CD4-positive, alpha-beta T cell treated with Interleukin-15 for 4 hours (primary cell): ENCODE measurements around the gene SATB2.

Source experiments
- DNase-seq: peaks from one replicate; pipeline ENCODE4 v3.0.0-alpha.2; 2020; ENCODE audit warnings: low spot score

SATB2 gene

DNA sequence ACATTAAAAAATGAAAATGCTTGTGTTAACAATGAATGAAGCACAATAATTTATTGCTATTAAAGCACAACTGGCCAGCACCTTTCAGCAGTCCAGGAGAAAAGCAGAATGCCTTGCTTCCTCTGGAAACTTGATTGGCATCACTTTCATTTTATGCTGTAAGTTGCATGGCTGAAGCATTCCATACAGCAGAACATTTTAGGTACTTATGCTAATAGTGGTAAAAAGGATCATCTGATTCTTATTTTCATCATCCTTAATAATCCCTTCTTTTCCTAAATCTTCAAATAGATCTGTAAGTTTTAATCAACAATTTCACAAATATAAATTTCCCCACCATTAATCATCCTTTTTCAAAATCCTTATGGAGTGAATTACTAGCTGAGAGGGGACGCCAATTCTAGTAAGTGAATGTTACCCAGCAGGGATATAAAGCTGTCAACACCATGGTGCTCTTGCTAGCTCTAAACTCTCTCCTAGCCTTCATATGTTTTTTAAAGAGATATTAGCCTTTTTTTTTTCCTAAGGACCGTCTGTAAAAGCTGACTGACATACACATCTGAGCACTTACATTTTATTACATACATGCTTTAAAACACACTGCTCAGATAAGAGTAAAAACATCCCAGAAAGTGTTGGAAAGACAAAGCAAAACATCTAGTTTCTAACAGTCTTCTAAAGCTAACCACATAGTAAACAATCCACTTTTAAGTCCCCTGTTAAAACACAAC, 5.3 kb downstream of the SATB2 start:
- no peak for DNase-seq

GRCh38 chr2:199449956-199450355, 7.8 kb downstream of the SATB2 start:
- DNase-seq = no peak

DNA sequence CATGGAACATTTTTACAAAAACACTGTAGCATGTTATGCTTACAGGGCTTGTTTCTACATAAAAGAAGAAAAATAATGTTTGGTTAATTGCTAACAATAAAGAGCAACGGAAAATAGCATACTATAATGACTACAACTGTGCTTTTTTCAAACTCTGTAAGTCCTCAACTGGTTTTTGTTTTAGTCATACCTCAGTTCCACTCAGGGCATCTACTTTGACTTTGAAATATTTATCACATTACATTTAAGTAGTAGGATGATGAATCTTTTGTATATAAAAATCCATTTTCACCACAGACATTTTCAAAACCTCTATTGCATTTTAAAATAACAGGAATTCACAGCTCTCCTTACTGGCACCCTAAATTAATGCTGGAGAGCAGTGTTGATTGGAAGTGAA, 8.3 kb downstream of the SATB2 start:
- no peak for DNase-seq

DNA sequence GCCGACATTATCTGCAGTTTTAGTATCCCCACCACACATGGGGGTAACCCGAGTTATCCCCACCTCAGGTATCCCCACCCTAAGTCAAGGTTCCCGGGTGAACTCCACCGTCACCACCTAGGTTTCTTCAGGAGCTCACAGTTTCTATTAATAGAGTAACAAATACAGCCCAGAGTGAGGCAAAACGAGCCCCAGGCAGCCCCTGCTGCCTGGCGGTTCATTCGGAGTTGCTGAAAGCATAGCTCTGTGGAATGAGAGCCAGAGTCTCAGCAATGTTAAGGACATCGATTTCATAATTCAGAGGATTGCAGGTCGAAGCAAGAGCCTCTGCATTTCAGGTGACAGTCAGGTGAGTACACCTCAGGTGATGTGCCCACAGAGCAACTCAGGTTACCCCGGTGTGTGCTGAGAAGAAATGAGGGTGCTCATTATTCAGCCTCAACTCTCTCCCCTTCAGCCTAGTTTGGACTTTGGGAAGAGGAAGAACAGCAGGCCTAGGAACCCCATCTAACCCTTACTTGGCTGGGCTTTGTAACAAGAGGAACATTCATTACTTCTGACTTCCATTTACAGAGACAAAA, 10.7 kb downstream of the SATB2 start:
- DNase-seq = no peak

GRCh38 chr2:199444749-199445148, 13.0 kb downstream of the SATB2 start:
- DNase-seq = no peak

DNA sequence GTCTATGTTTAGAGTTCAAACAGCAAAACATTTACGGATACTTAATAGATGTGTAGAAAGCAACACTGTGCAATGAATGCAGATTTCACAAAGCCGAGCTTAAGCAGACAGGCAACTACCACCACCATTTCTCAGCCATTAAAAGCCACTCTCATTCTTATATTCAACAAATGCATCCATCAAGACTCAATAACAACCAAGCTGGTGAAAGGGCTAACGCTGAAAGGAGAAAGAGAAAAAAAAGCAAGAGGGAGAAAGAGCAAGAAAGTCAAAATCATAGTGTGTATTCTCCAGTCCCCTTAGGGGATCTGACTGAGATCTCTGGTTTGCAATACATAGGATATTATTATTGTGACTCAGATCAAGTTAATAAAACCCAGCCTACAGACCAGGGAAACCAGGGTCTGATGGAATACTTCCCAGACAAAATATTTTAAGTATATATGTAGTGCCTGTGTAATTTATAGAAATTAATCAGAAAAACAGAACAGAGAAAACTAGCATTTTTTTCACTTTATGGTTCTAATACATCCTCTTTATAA, 14.1 kb downstream of the SATB2 start:
- DNase-seq = no peak

DNA sequence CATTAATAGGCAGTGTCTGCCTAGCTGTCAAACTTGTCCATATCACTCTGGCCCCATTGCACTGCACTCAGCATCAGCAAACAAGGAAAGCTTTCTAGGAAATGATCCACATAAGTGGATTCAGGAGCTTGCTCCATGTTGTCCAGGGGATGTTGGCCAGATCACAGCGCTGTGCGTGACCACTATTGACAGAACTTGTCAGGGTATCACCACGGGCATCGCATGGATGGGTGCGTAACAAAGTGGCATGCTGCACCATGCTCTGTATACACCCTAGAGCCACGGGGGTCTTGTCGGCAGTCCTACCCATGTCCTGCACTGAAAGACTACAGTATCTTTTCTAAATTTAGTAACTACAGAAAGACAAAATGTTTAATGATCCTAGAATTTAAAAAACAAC, 15.6 kb downstream of the SATB2 start:
- DNase-seq = no peak

DNA sequence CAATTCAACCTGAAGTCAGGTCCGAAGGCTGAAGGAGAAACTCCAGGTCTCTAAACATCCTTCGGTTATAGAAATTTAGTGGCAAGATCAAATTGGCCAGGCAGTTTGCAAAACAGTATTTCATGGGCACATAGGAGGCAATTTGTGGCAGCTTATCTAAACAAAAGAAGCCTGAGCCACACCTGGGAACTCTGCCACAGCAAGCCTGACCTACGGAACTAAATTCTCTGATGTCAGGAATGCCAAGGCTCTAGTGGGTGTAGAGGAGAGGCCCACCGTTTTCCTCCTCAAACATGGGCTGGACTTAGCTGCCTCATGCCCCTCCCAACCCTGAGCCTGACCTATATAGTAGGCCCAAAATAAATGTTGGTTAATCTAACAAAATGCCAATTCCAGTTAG, 16.0 kb downstream of the SATB2 start:
- DNase-seq = no peak

DNA sequence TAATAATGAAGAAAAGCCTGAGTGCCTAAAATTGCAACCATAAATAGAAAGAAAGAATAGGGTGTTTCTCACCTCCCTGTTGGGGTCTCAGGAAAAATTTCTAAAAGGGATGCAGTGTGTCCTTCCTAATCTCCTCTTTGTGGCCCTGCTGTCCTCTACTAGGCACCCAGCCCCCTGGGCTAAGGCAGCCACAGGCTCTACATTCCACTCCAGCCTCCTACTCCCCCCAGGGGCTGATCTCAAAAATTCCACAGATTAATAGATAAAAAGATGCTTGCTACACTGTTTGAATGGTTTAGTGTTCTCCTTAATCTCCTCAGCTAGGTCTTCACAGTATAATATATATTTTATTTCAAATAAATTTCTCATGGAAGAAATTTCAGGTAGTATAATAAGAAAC, 17.6 kb downstream of the SATB2 start:
- DNase-seq = no peak

DNA sequence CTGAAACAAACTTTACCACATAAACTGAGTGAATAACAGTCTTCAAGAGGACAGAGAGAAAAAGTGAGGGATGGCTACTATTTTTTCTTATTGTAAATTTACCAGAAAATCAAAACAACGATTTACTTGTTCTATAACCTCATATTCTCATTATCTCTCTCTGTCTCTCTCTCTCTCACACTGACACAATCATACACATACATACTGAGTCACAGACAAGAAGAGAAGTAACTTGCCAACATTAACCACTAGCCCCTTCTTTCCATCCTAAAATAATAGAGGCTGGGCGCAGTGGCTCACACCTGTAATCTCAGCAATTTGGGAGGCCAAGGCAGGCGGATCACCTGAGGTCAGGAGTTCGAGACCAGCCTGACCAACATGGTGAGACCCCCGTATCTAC, 18.2 kb downstream of the SATB2 start:
- DNase-seq = no peak

DNA sequence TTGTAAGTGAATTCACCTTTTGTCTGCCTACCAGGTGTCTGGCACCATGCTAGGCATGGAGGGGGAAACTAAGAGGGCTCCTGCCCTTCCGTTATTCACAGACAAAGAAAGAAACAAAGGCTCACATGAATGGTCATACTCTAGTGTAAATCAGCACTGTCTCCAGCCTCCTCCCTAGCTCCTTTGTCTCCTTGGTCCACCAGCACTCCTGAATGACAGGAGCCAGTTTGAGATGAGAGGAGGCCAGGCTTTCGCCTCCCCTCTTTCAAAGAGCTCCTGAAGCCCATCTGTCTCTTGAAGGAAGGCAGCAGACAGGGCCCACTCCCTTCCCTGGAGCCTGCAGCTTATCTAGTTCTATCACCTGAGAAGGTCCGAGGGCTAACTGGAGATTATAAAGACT, 18.7 kb downstream of the SATB2 start:
- no peak for DNase-seq

DNA sequence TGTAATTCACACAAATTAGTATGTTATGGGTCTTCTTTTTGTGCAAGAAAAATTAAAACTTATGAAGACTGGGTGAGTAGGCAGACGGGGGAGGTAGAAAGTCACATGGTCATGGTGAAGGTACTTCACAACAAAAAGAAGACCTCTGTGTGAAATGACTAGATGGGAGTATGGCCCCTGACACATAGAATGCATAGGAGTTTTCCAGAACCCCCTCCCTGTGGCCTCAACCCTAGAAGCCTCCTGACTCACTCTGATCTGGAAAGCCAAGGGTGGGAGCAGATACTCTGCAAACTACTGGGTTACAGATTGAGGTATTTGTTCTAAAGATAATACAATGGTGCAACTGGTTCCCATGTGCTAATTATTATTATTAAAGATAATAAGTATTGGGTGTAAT, 23.2 kb downstream of the SATB2 start:
- DNase-seq = no peak

- no peak for DNase-seq
Measured at GRCh38 chr2:199433204-199433832, 24.4 kb downstream of the SATB2 start.

DNA sequence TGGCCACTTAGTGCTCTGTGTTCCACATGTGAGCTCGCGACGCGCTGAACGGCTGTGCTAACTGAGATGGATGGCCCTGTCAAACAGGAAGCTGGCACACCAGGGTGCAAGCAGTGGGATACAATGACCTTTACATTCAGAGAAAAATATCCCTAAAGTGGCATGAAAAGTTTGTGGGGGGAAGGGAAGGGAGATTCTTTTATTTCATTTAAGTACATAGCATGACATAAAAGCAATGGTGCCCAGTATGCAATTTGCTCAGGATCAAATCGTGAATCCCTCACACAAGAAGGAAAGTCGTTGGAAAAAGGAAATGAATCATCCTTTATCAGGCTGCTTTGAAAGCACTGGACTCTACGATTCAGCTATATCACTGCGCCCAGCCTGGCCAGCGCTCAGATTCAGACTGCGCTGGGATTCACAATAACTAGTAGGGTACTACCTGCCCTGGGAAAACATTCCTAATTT, 26.0 kb downstream of the SATB2 start:
- DNase-seq = no peak

DNA sequence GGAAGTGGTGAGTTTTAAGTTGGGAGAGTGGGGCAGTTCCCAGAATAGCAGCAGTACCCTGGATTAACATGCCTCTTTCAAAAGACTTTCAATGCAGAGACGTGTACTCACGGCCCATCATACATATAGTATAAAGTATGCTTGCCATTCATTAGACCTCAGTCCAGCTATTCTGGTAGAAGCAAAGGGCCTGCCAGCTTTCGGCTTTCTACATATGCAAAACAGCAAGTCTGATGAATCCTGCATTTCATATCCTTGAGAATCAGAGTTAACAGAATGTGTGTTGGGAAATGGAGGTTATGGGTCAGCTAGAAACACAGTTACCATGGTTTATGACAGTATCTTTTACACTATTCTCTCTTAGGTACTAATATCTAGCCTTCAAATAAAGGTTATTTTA, 27.5 kb downstream of the SATB2 start:
- no peak for DNase-seq

- DNase-seq = no peak
Measured at GRCh38 chr2:199428291-199428690, 29.4 kb downstream of the SATB2 start.

DNA sequence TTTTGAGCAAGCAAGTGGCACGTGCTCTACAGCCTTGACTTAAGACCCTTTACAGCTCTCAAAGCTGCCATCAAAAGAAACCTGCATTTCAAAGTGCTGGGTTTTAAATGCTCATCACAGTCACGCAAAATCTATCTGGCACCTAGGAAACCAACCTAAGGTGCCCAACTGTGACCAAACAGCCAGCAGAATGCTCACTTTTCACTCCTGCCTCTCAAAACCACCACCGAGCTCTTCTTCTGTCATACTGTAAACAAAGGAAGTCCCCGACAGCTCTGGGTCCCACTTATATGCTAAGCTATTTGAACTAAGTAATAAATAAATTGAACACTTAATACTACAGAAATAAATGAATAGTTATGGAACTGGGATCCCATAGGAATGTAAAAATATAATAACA, 33.6 kb downstream of the SATB2 start:
- DNase-seq = no peak

DNA sequence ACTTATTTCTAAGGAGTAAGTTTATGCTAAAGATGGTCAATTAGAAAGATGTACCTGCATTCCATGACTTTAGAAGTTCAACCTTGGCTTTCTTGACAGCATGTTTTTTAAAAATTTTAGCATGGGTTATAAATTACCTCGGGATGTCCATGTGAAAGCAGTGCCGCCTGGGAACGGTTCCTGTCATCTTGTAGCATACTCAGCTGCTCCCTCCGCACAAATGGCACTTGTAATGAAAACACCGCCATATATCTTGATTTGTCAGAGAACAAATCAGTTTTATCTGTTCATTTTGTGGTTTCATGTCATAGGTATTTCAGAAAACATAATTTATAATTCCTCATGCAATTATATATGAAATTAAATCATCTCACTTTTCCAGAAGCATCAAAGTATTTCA, 38.3 kb downstream of the SATB2 start:
- no peak for DNase-seq

- DNase-seq = no peak
Measured at GRCh38 chr2:199414465-199414864, 43.3 kb downstream of the SATB2 start.

DNA sequence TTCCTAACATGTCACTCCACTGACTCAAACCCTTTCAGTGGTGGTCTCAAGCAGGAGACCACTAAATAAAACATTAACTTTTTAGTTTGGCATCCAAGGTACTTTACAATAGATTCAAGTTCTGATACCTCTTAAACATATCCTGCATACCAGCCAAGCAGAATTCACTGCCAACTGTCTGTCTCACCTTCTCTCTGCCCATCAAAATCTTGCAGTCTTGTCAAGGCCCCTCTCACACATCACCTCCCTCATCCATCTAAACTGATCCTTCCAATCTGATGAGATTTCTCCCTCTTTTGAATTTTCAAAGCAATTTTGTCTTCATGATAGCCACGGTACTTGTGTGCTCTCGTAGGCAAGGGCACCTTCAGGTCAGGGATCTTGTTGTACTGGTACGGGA, 43.7 kb downstream of the SATB2 start:
- DNase-seq = no peak

DNA sequence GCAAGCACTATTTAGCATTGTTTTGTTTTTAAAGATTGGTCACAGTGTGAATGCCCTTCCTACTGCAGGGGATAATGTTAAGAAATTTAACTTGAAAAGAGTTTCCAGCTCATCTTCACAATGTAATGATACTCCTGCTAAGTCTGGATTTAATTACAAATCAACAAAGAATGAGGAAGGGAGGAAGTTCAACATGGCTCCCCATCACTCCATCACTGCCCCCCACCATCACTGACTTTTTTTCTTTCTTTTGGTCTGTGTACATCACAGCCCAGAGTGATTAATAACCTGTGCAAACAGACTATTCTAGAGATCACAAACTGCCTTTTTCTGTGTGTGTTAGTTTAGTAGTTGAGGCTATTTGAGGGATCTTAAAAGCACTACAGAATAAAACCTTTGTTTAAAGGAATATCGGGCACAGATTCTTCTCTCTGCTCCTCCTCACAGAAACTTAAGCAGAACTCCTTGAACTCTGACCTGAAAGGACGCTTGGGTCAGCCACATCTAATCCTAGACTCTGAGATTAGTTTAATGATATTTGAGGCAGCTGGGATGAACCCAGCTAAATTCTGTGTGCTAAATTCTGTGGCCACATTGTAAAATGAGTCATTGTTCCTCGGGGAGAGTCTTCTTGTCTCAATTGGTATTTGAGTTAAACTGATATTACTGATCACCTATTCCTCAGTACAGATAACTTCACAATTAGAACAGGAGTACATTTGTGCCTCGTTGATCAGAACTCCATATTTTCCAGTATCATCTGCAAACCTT, 47.8 kb downstream of the SATB2 start:
- DNase-seq = no peak

DNA sequence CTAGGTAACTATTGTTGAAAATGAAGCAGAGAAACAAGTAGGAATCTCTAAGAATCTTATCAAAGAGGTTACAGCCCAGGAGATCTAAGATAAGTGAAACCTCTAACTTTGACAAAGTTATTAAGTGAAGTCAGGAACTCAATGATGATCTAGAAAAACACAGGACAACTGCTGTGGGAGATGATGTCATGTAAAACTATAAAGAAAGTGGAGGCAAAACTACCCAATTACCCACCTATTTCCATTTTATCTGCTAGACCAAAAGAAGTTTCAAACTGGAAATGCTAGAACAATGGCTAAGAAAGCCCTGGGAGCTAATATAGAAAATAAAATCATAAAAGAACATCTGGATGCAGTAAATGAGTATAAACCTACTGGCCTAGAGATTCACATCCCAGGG, 50.3 kb downstream of the SATB2 start:
- no peak for DNase-seq

- no peak for DNase-seq
Measured at GRCh38 chr2:199405241-199405640, 52.5 kb downstream of the SATB2 start.
